Transverse colon (tissue), 4 donors: ENCODE data around the gene FRMD3. TPM values are rescaled to one million over a fixed set of nuclear protein-coding genes. Genes with fewer than 3 reads are reported as not detected.

Experiments used
- DNase-seq: peaks from one replicate; pipeline ENCODE4 v3.0.0-alpha.2; 2019
- H3K27ac ChIP-seq, 4 donors: fragments of 200-600 bp; sonication (generic); 2 replicates each; pipeline ENCODE4 v1.5.1; 2016 to 2018; ENCODE audit warnings: inconsistent platforms in 4 of 4
- H3K27me3 ChIP-seq: fragments of 200-600 bp; sonication (generic); 2 replicates; pipeline ENCODE4 v1.5.1; 2017; ENCODE audit warnings: inconsistent platforms
- H3K36me3 ChIP-seq, 4 donors: fragments of 200-600 bp; sonication (generic); 2 replicates each; pipeline ENCODE4 v1.5.1; 2017 to 2019; ENCODE audit warnings: inconsistent platforms in 4 of 4
- H3K4me1 ChIP-seq, 4 donors: fragments of 200-600 bp; sonication (generic); 2 replicates each; pipeline ENCODE4 v1.5.1; 2017 to 2020; ENCODE audit warnings: inconsistent platforms in 4 of 4
- H3K4me3 ChIP-seq, 4 donors: fragments of 200-600 bp; sonication (generic); 1 replicate in 1 of 4; 2 replicates in 3 of 4; pipeline versions ENCODE4 v1.5.1 to v1.6.1; 2017 to 2019; ENCODE audit warnings: inconsistent platforms in 4 of 4
- H3K9me3 ChIP-seq, 2 donors: fragments of 200-600 bp; sonication (generic); 2 replicates each; pipeline ENCODE4 v1.5.1; 2017 to 2019; ENCODE audit warnings: inconsistent platforms in 2 of 2
- EP300 ChIP-seq: sonication (generic); formaldehyde crosslinking; IDR thresholded peaks from one replicate; pipeline ENCODE4 v1.6.1; 2017; ENCODE audit warnings: antibody characterized with exemption, low read depth
- POLR2A ChIP-seq: fragments of 450-650 bp; IDR thresholded peaks from one replicate; pipeline ENCODE4 v1.6.1; 2016; ENCODE audit warnings: antibody characterized with exemption, mild to moderate bottlenecking, moderate library complexity
- POLR2AphosphoS5 ChIP-seq, 3 donors: sonication (generic); formaldehyde crosslinking; IDR thresholded peaks; one replicate each; pipeline ENCODE4 v1.6.1; 2016; ENCODE audit warnings: antibody characterized with exemption in 3 of 3
- WGBS, 2 donors: methylation state at CpG; one replicate each; pipeline ENCODE4 v1.1.5; 2018; ENCODE audit warnings: low coverage in 1 of 2; 5-methylcytosine and 5-hydroxymethylcytosine counted together
- in situ Hi-C, 4 donors: fragments of 200-750 bp; cut with MboI; loops; one replicate each; pipeline versions ENCODE4 v1.15.0 to v1.15.1; 2017; ENCODE audit warnings: low sequenced_read_pairs in 3 of 4, low pct_ligation_motif_present in 1 of 4, low pct_unique_long_range_greater_than_20kb in 1 of 4
- intact Hi-C: fragments of 100-400 bp; cut with DNase I; formaldehyde crosslinking; loops from one replicate; pipeline ENCODE4 v1.15.1; 2023; ENCODE audit warnings: low total_unique reads
- total RNA-seq, 4 donors: library from RNA; depleted of rRNA; stranded (reverse); fragments of >200 nt; gene quantifications; one replicate each; pipeline ENCODE4 v1.1.0, GENCODE V29; 2016
- TF ChIP-seq, protein P1 (sequence below), 5 experiments: fragments of 200-600 bp in 3 of 5; fragments of 450-650 bp in 2 of 5; sonication (generic) in 3 of 5; IDR thresholded peaks; 1 replicate in 2 of 5; 2 replicates in 3 of 5; pipeline ENCODE4 v1.5.1; 2016 to 2017; ENCODE audit warnings: antibody characterized with exemption in 5 of 5, inconsistent platforms in 3 of 5, mild to moderate bottlenecking in 2 of 5, moderate library complexity in 1 of 5

Gene FRMD3
- total RNA-seq, 4 donors from 2014 or later = 5.8 to 37.0 (median 18.1) TPM

DNA sequence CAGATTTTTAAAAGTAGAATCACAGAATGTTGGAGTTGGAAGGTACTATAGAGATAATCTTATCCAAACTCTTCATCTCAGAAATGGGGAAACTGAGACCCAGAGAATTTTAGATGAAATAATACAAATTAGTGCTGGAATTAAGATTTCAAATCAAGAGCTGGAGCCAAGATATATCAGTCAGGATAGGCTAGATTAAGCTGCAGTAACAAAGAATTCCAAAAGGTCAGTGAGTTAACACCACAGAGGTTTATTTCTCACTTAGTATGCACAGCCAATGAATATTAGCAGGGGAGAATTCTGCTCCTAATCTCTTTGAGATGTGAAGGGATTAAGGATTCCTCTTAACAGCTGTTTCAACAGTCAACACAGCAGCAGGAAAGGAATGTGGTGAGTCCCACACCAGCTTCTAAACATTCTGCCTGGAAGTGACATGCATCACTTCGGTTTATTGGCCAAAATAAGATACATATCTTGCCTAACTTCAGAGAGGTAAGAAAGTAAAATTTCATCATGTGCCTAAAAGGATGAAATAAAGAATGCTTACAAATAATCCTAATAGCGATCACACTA, 136.8 kb downstream of the FRMD3 start:
- DNase-seq = no peak
- intact Hi-C loops (no loop called here), in situ Hi-C loops (no loop called here)
- Histone ChIP-seq H3K4me3 (no peak overlapping the region), H3K27ac (no peak overlapping the region), H3K36me3 (no peaks in the 10 kb centered on the region), H3K9me3 (no peaks in the 10 kb centered on the region), H3K27me3 (no peaks in the 10 kb centered on the region), H3K4me1 (peaks cover 0 to 6% (median 0%) of the 10 kb centered on the region in 4 donors)
- TF ChIP-seq, protein P1, sequence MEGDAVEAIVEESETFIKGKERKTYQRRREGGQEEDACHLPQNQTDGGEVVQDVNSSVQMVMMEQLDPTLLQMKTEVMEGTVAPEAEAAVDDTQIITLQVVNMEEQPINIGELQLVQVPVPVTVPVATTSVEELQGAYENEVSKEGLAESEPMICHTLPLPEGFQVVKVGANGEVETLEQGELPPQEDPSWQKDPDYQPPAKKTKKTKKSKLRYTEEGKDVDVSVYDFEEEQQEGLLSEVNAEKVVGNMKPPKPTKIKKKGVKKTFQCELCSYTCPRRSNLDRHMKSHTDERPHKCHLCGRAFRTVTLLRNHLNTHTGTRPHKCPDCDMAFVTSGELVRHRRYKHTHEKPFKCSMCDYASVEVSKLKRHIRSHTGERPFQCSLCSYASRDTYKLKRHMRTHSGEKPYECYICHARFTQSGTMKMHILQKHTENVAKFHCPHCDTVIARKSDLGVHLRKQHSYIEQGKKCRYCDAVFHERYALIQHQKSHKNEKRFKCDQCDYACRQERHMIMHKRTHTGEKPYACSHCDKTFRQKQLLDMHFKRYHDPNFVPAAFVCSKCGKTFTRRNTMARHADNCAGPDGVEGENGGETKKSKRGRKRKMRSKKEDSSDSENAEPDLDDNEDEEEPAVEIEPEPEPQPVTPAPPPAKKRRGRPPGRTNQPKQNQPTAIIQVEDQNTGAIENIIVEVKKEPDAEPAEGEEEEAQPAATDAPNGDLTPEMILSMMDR (IDR thresholded peaks at IDR 0.05) = no peak
- TF ChIP-seq EP300 (no peak), POLR2A (no peak), POLR2AphosphoS5 (IDR thresholded peaks at IDR 0.05) (no peak)
- WGBS, 2 donors = 88 to 95% methylated on average over 2 of the region's 2 CpGs

DNA sequence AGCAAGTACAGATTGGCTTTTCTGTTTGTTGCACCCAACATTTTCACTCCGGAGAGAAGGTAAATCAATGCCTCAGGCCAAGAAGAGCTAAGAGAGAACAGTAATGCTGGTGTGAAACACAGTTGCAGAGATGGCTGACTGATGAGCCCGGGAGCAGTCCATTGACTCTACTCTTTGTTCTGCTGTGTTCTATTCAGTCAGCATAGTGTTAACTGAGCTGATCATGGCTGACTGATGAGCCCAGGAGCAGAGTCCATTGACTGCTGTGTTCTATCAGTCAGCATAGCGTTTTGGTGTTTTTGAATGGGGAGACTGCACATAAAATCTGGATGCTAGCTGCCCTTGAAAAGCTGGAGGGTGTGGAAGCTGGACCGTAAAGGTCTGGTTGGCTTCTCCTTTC, 141.4 kb downstream of the FRMD3 start:
- Histone ChIP-seq H3K27ac (no peak overlapping the region), H3K4me1 (no peaks in the 10 kb centered on the region), H3K36me3 (no peaks in the 10 kb centered on the region), H3K9me3 (no peaks in the 10 kb centered on the region), H3K4me3 (no peak overlapping the region), H3K27me3 (no peaks in the 10 kb centered on the region)
- in situ Hi-C loops = no loop called here
- WGBS, 2 donors = 40 to 88% methylated on average over 1 to 4 of the region's 4 CpGs
- TF ChIP-seq, protein P1 (IDR thresholded peaks at IDR 0.05) = no peak
- TF ChIP-seq EP300 (no peak), POLR2A (no peak), POLR2AphosphoS5 (IDR thresholded peaks at IDR 0.05) (no peak)
- intact Hi-C loops = no loop called here
- DNase-seq = no peak

- in situ Hi-C loops (no loop called here), intact Hi-C loops (no loop called here)
- H3K9me3 ChIP-seq = no peaks in the 10 kb centered on the region
- H3K27me3 ChIP-seq = no peaks in the 10 kb centered on the region
- no peak overlapping the region for H3K27ac ChIP-seq
- WGBS, 2 donors = 86 to 93% methylated on average over 6 of the region's 6 CpGs
- TF ChIP-seq, protein P1 (IDR thresholded peaks at IDR 0.05) = no peak
- TF ChIP-seq EP300 (no peak), POLR2AphosphoS5 (IDR thresholded peaks at IDR 0.05) (no peak), POLR2A (no peak)
- DNase-seq = no peak
- H3K4me3 ChIP-seq = no peak overlapping the region
- no peaks in the 10 kb centered on the region for H3K4me1 ChIP-seq
- no peaks in the 10 kb centered on the region for H3K36me3 ChIP-seq
Observed at GRCh38 chr9:83396342-83396741, 141.9 kb downstream of the FRMD3 start.

DNA sequence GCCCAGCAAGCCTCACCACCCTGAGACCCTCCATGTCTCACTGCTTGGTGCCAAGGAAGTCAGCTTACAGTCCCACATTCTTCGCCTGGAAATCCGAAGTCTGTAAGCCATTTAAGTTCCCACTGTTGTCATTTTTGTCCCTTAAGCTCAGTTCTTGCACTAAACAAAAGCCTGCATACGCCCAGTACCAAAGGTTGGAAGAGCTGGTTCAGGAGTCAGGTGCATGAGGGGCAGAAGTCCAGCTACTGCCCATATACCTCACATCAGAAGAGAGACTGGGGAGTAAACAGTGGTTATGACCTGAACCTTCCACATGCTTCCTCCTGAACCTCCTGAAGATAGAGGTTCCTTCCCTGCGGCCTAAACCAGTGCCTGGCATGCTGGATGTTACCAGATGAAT, 146.0 kb downstream of the FRMD3 start:
- Histone ChIP-seq H3K4me1 (no peaks in the 10 kb centered on the region), H3K4me3 (no peak overlapping the region), H3K27me3 (no peaks in the 10 kb centered on the region), H3K36me3 (no peaks in the 10 kb centered on the region), H3K9me3 (no peaks in the 10 kb centered on the region), H3K27ac (no peak overlapping the region)
- intact Hi-C loops = no loop called here
- in situ Hi-C loops = no loop called here
- TF ChIP-seq POLR2AphosphoS5 (IDR thresholded peaks at IDR 0.05) = no peak
- no peak for TF ChIP-seq EP300
- TF ChIP-seq, protein P1 (IDR thresholded peaks at IDR 0.05) = no peak
- no peak for TF ChIP-seq POLR2A
- 74 to 83% methylated on average over 2 to 4 of the region's 4 CpGs for WGBS, 2 donors
- no peak for DNase-seq
